Stimulated activated CD4-positive, alpha-beta T cell treated with anti-CD3 and anti-CD28 coated beads, TNF-alpha, amount 100 ng/mL, for 48 hours (primary cell): Measurements from ENCODE around the gene VPS11.
A peak's percentile ranks its signal among the peaks of the same experiment; 100 is the strongest.
"Not testable (repeated sequence)": the region's sequence is repeated elsewhere in the genome, so short reads cannot be mapped to it uniquely, and the experiment has no call there.

Source experiments
- DNase-seq, 3 donors: peaks; one replicate each; pipeline ENCODE4 v3.0.0-alpha.2; 2020; ENCODE audit warnings: low read depth in 3 of 3

The VPS11 gene

GRCh38 chr11:119038884-119039283, 28.7 kb upstream of the VPS11 start:
- no peak for DNase-seq

- not testable (repeated sequence) for DNase-seq
Observed at GRCh38 chr11:119039471-119039870, 28.1 kb upstream of the VPS11 start.

- DNase-seq: no peak
Observed at GRCh38 chr11:119041821-119042514, 25.6 kb upstream of the VPS11 start.

- DNase-seq: no peak
Observed at GRCh38 chr11:119042927-119043326, 24.7 kb upstream of the VPS11 start.

GRCh38 chr11:119044708-119045107, 22.9 kb upstream of the VPS11 start:
- DNase-seq: no peak

GRCh38 chr11:119046489-119046888, 21.1 kb upstream of the VPS11 start:
- no peak for DNase-seq

GRCh38 chr11:119047205-119047604, 20.4 kb upstream of the VPS11 start:
- DNase-seq: no peak

GRCh38 chr11:119048644-119049043, 19.0 kb upstream of the VPS11 start:
- DNase-seq: no peak

- no peak for DNase-seq
Observed at GRCh38 chr11:119049081-119049480, 18.5 kb upstream of the VPS11 start.

- DNase-seq: no peak
Observed at GRCh38 chr11:119051440-119052162, 16.0 kb upstream of the VPS11 start.

- no peak for DNase-seq
Observed at GRCh38 chr11:119052163-119052814, 15.3 kb upstream of the VPS11 start.

- no peak for DNase-seq
Observed at GRCh38 chr11:119054418-119054817, 13.2 kb upstream of the VPS11 start.

- no peak for DNase-seq
Observed at GRCh38 chr11:119055901-119056300, 11.7 kb upstream of the VPS11 start.

- DNase-seq: peak in 1 of 3 donors; percentile 9
Observed at GRCh38 chr11:119056421-119056999, 11.1 kb upstream of the VPS11 start.

- peak; percentile 97 to 100 (median 98) for DNase-seq
Observed at GRCh38 chr11:119057000-119057769, 10.4 kb upstream of the VPS11 start, which contains the start of gene HYOU1. Gene HYOU1, minus strand, starts transcription at chr11:119057205. Its CDS starts 1,045 bp downstream, at chr11:119056160.

GRCh38 chr11:119059128-119059527, 8.5 kb upstream of the VPS11 start:
- not testable (repeated sequence) for DNase-seq

- no peak for DNase-seq
Observed at GRCh38 chr11:119061256-119061655, 6.4 kb upstream of the VPS11 start.

GRCh38 chr11:119062779-119063178, 4.8 kb upstream of the VPS11 start:
- no peak for DNase-seq

- peak in 2 of 3 donors; percentile 19 to 21 for DNase-seq
Observed at GRCh38 chr11:119065369-119065768, 2.2 kb upstream of the VPS11 start.

- no peak for DNase-seq
Observed at GRCh38 chr11:119077839-119078238, 10.2 kb downstream of the VPS11 start.

- no peak for DNase-seq
Observed at GRCh38 chr11:119078675-119079420, 11.2 kb downstream of the VPS11 start.
